CD4-positive, alpha-beta T cell treated with Interleukin-1 beta for 1 hour (primary cell): ENCODE measurements around the gene HDHD2.

Source experiments
- DNase-seq, 2 donors: peaks; one replicate each; pipeline ENCODE4 v3.0.0-alpha.2; 2020 to 2022

The HDHD2 gene

DNA sequence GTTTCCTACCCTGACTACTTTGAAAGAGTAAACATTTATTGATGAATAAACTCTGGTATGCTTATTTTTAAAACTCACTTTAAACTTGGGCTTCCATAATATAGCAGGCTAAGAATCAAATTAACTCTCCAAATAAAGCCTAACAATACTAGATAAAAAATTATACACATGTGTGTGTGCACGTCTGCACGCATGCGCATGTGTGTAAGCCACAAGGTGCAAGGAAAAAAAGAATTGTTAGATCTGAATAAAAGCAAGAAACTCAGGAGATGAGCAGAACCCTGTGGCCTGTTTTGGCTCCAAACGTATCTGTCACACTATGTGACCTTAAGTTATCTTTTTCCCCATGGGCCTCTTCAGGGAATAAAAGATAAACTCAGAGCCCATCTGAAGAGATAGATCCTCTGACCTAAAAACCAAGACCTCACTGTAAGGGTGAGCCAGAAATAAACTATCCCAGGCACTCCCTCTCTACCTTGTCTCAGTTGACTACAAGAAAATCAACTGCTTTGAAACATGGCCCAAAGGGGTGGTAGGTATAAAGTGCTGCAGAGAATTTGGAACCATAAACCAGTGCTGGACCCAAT lies 6.3 kb downstream of the HDHD2 start:
- DNase-seq = no peak

GRCh38 chr18:47143153-47143552 lies 7.1 kb downstream of the HDHD2 start:
- DNase-seq = no peak

DNA sequence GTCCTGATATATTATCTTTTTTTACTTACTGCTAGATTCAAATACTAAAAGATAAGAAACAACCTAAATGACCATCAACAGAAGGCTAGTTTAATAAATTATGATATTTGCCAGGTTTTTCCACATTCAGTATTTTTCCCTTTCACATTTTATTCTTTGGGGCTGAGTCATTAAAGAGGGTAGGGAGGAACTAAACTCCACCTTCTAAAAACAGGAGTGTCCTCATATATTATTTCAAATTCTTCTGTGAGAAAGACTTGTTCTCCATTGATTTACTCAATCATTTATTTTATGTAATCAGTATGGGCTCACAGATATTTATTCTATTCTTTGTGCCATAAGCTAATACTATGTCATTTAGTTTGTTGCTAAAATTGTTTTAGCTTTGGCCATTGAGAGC lies 9.0 kb downstream of the HDHD2 start:
- no peak for DNase-seq

DNA sequence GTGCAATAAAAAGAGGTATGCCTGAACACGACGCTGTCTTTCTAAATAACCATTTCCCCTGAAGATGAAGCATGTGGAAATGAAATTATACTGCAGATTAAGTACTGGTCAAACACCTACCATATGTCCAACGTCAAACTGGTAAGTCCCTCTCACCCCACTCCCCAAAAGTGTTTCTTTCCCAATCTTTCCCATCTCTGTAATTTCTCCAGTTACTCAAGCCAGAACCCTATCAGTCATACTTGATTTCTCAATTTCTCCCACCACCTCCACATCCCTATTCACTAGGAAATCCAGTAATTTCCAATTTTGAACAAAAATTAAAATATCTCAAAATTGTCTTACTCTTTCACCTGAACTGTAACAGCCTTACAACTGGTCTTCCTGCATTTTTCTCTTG lies 29.2 kb downstream of the HDHD2 start:
- no peak for DNase-seq

- DNase-seq = no peak
These were observed 29.9 kb downstream of the HDHD2 start for GRCh38 chr18:47120428-47120827.

GRCh38 chr18:47118981-47119380 lies 31.3 kb downstream of the HDHD2 start:
- no peak for DNase-seq

- DNase-seq = no peak
These were observed 35.1 kb downstream of the HDHD2 start for GRCh38 chr18:47115205-47115604.

- no peak for DNase-seq
These were observed 36.3 kb downstream of the HDHD2 start for GRCh38 chr18:47113796-47114540.

GRCh38 chr18:47110492-47111274 lies 39.6 kb downstream of the HDHD2 start:
- DNase-seq = no peak

DNA sequence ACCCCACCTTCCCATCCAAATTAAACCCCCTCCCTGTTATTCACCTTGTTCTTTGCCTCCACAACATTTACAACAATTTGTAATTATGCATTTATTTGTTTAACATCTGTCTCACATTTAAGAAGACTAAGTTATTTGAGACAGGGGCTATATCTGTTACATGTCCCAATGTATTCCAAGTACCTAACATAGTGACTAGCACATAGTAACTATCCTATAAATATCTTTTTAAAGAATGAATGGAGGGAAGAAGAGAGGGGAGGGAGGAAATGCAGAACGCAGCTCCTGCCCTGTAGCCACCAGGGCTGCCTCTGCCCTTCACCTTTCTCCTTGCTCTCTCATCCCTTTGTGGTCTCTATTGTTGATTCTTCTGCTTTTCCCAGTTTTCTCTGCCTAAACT lies 40.6 kb downstream of the HDHD2 start:
- no peak for DNase-seq

GRCh38 chr18:47108998-47109405 lies 41.3 kb downstream of the HDHD2 start:
- no peak for DNase-seq

DNA sequence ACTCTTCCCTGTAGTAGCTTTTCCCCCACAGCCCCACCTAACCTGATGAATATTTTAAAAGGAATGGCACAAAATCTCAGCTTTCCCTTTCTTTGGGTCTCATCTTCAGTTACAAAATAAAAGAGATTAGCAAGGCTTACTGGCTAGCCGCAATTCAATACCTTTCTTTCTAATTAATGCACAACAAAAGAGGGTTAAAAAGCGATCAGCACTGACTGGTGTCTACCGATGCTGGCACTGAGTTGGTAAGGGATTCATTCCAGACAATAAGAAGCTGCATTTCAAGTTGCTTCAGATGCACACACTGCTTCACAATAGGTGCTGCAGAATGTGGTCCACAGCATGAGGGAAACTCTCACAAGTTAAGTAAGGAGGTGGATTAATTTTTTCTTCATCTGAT lies 41.9 kb downstream of the HDHD2 start:
- no peak for DNase-seq

DNA sequence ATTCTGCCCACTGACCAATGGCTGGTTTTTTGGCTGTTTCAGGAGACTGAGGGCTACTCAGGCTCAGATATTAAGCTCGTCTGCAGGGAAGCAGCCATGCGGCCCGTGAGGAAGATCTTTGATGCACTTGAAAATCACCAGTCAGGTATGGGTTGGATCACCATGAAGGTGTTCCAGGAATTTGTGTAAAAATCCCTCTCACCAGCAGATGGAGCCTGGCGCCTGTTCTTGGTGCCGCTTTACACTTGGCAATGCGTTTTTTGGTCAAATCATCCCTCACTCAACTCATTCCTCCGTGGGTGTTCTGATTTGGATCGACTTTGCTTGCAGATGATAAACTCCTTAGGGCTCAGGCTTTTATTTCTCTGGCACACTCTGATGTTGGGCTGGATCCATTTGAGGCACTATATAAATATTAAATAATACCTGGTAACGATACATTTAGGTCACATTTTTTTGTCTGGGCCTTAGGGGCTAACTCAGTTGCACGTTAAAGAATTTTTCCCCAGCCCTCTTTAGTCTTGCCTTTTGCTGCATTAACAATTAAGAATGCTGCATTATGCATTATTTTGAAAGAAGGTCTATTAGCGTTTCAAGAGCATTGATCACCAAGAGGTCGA lies 50.0 kb downstream of the HDHD2 start:
- peak; percentile 38 to 63 for DNase-seq

GRCh38 chr18:47095810-47096209 lies 54.5 kb downstream of the HDHD2 start:
- no peak for DNase-seq

GRCh38 chr18:47087676-47088075 lies 62.6 kb downstream of the HDHD2 start:
- DNase-seq = no peak

DNA sequence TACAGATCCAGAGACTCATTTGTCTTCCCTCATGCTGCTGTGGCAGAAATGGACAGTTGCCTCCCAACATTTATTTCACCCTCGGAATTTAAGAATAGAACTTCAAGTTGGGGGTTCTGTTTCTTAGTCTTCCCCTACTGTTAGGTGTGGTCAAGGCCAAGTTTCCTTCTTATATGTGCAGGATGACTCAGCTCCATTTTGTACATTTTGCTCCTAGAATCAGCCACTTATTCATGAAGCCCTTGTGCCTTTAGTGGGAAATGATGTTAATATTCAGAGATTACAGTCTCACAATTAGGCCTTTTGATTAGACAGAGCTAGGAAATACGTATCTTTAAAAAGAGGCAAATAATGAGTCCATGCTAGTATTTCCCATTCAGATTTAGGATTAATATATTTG lies 68.7 kb downstream of the HDHD2 start:
- no peak for DNase-seq

GRCh38 chr18:47080872-47081271 lies 69.4 kb downstream of the HDHD2 start:
- no peak for DNase-seq

- no peak for DNase-seq
These were observed 73.2 kb downstream of the HDHD2 start for GRCh38 chr18:47077111-47077510.

- no peak for DNase-seq
These were observed 75.0 kb downstream of the HDHD2 start for GRCh38 chr18:47075098-47075883.

GRCh38 chr18:47067648-47068047 lies 82.7 kb downstream of the HDHD2 start:
- no peak for DNase-seq

DNA sequence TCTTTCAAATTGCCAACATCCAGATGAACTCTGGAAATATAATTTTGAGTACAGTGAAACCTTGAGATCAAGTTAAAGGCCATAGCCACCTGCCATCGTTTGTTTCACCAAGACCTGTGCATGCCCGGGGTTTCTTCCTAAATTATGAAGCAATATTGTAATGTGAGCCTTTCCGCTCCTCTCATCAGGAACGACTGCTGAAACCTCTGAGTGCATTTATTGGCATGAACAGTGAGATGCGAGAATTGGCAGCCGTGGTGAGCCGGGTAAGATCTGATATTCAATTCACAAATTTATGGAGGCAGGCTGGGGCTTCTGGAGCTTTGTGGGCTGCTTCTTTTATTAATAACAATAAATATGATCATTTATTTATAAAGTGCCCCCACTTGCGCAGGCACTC lies 87.2 kb downstream of the HDHD2 start:
- DNase-seq = no peak

DNA sequence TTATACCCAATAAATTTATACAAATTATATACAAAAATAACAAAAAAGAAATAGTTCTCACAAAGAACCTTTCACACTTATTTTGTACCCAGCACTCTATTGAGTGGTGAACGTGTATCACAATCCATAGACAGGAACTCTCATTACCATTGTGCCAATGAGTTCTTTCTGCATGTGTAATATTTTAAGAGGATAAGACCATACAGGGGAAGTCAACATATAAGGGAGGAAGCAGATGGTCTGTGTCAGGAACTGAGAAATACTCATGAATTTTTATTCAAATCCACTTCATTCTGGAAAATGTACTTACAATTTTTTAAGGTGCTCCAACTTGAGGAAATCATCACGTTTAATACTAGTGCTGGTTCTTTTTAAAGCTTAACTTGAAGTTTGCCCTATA lies 87.8 kb downstream of the HDHD2 start:
- no peak for DNase-seq
